Lung (tissue), 12 donors: ENCODE measurements around the gene NPW. TPM values are rescaled to one million over a fixed set of nuclear protein-coding genes. Genes with fewer than 3 reads are reported as not detected.

ENCODE experiments used
- ATAC-seq: fragments of 200-7000 bp; cut with Tn5 transposase; one replicate; pipeline ENCODE4 v1.9.1; 2020; ENCODE audit warnings: moderate number of reproducible peaks; ENCODE audit not compliant: insufficient read depth, low FRiP score
- DNase-seq, 3 donors: peaks; one replicate each; pipeline ENCODE4 v3.0.0-alpha.2; 2013 to 2017
- H3K27ac ChIP-seq, 2 donors: one replicate each; pipeline ENCODE4 v1.5.1; 2013; ENCODE audit warnings: mild to moderate bottlenecking in 2 of 2, moderate library complexity in 2 of 2, control low read depth in 1 of 2, inconsistent platforms in 1 of 2, low read depth in 1 of 2, low read length in 1 of 2
- H3K27me3 ChIP-seq, 3 donors: one replicate each; pipeline ENCODE4 v1.5.1; 2013; ENCODE audit warnings: low read length in 2 of 3; ENCODE audit not compliant: control insufficient read depth in 3 of 3, insufficient read depth in 3 of 3
- H3K36me3 ChIP-seq, 4 donors: one replicate each; pipeline ENCODE4 v1.5.1; 2013; ENCODE audit warnings: low read length in 4 of 4, mild to moderate bottlenecking in 1 of 4, moderate library complexity in 1 of 4; ENCODE audit not compliant: control insufficient read depth in 4 of 4, insufficient read depth in 4 of 4
- H3K4me1 ChIP-seq, 5 donors: one replicate each; pipeline ENCODE4 v1.5.1; 2013; ENCODE audit warnings: low read length in 5 of 5, mild to moderate bottlenecking in 2 of 5, moderate library complexity in 1 of 5; ENCODE audit not compliant: control insufficient read depth in 5 of 5, insufficient read depth in 5 of 5
- H3K4me3 ChIP-seq: one replicate; pipeline ENCODE4 v1.5.1; 2013; ENCODE audit warnings: mild to moderate bottlenecking, control low read depth, moderate library complexity
- H3K9ac ChIP-seq, 2 donors: one replicate each; pipeline ENCODE4 v1.5.1; 2013; ENCODE audit warnings: low read length in 2 of 2, control low read depth in 1 of 2; ENCODE audit not compliant: insufficient read depth in 1 of 2
- H3K9me3 ChIP-seq, 4 donors: one replicate each; pipeline ENCODE4 v1.5.1; 2013; ENCODE audit warnings: low read length in 3 of 4, mild to moderate bottlenecking in 1 of 4, moderate library complexity in 1 of 4; ENCODE audit not compliant: control insufficient read depth in 4 of 4, insufficient read depth in 3 of 4
- WGBS, 2 donors: extraction: QIAGEN DNeasy Blood & Tissue Kit; methylation state at CpG; one replicate each; pipeline ENCODE4 v1.1.7; 2013; 5-methylcytosine and 5-hydroxymethylcytosine counted together
- polyA plus RNA-seq, 2 donors: library from polyadenylated mRNA; stranded (reverse); fragments of 200-250 nt; gene quantifications; one replicate each; pipeline ENCODE4 v1.2.1, GENCODE V29; 2013
- total RNA-seq, 2 donors: library from RNA; depleted of rRNA in 1 of 2; stranded (reverse); fragments of >200 nt in 1 of 2; gene quantifications; one replicate each; pipeline ENCODE4 v1.2.1, GENCODE V29; 2014 to 2021
- TF ChIP-seq, protein P1 (sequence below): IDR thresholded peaks from 2 replicates; pipeline ENCODE4 v1.5.1; 2012; ENCODE audit warnings: mild to moderate bottlenecking; ENCODE audit errors: control extremely low read depth, extremely low read depth
- donor health status: control.
- donor health status: control.
- donor health status: Bipolar disorder and iron deficiency.
- donor health status: healthy.
- donor health status: DM: yes; HTN: yes; CAD: no.

The NPW gene
- total and polyA plus RNA-seq, 4 donors, result 0.12 to 1.3 (median 0.53) TPM

DNA sequence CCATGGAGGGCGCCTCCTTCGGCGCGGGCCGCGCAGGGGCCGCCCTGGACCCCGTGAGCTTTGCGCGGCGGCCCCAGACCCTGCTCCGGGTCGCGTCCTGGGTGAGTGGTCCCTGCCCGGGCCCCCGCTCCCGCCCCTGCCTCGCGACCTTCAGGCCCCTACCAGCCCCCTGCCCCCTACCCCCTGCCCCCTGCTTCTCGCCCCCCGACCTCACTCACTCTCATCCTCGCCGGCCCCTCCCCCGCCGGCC is 29.6 kb upstream of the NPW start:
- peaks cover 0 to 30% (median 27%) of the 10 kb centered on the region in 3 donors for H3K27me3 ChIP-seq
- no peak overlapping the region for H3K9ac ChIP-seq
- TF ChIP-seq, protein P1, sequence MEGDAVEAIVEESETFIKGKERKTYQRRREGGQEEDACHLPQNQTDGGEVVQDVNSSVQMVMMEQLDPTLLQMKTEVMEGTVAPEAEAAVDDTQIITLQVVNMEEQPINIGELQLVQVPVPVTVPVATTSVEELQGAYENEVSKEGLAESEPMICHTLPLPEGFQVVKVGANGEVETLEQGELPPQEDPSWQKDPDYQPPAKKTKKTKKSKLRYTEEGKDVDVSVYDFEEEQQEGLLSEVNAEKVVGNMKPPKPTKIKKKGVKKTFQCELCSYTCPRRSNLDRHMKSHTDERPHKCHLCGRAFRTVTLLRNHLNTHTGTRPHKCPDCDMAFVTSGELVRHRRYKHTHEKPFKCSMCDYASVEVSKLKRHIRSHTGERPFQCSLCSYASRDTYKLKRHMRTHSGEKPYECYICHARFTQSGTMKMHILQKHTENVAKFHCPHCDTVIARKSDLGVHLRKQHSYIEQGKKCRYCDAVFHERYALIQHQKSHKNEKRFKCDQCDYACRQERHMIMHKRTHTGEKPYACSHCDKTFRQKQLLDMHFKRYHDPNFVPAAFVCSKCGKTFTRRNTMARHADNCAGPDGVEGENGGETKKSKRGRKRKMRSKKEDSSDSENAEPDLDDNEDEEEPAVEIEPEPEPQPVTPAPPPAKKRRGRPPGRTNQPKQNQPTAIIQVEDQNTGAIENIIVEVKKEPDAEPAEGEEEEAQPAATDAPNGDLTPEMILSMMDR, result no peak
- H3K36me3 ChIP-seq, result peaks cover 0 to 15% (median 11%) of the 10 kb centered on the region in 4 donors
- H3K4me3 ChIP-seq, result no peak overlapping the region
- no peaks in the 10 kb centered on the region for H3K9me3 ChIP-seq
- DNase-seq, result no peak
- no peak overlapping the region for H3K27ac ChIP-seq
- peaks cover 3 to 14% (median 7%) of the 10 kb centered on the region in 5 donors for H3K4me1 ChIP-seq
- ATAC-seq, result no peak
- WGBS, 2 donors, result 1% methylated on average over 25 of the region's 25 CpGs; no CpG with 5 or more reads in 1 of the 2 donors

DNA sequence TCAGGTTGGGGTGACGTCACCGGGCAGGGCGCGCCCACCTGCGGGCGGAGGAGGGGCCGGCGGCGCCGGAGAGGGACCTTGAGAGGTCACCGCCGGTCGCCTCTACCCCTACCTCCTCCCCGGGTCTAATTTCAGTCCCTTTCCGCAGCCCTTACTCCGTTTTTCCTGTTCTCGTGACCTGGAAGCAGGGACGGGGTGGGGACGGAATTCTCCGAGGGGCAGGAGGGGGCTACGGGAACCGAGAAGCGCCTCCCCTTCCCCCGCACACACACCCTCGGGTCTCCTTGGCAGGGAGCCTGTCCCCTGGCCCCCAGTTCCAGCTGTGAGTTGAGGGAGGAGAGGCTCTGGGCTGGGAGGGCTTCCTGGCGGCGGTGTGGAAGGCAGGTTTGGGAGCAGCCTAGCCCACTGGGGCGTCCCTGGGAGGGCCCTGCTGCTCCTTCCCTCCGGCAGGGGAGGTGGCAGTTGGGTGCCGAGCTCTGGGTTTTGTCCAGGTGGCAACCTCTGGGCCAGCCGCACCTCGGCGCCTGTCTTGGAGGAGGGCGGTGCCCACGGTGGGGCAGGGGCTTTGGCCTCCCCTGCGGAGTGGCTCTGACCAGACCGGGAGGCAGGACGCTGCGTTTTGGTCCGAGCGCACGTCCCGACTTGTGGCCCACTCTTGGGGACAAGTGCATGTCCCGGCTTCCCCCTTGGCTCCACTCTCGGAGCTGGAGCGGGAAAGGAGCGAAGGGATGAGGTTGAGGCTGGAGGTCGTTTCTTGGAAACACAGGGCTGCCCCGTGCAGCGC is 29.0 kb upstream of the NPW start:
- no peak overlapping the region for H3K27ac ChIP-seq
- ATAC-seq (no peak), DNase-seq (no peak)
- H3K27me3 ChIP-seq, result peaks cover 0 to 30% (median 27%) of the 10 kb centered on the region in 3 donors
- TF ChIP-seq, protein P1, result no peak
- H3K9me3 ChIP-seq, result no peaks in the 10 kb centered on the region
- peaks cover 0 to 15% (median 12%) of the 10 kb centered on the region in 4 donors for H3K36me3 ChIP-seq
- WGBS, 2 donors, result 3% methylated on average over 38 to 50 of the region's 50 CpGs
- H3K4me1 ChIP-seq, result peaks cover 0 to 9% (median 6%) of the 10 kb centered on the region in 5 donors
- no peak overlapping the region for H3K9ac ChIP-seq
- H3K4me3 ChIP-seq, result no peak overlapping the region

DNA sequence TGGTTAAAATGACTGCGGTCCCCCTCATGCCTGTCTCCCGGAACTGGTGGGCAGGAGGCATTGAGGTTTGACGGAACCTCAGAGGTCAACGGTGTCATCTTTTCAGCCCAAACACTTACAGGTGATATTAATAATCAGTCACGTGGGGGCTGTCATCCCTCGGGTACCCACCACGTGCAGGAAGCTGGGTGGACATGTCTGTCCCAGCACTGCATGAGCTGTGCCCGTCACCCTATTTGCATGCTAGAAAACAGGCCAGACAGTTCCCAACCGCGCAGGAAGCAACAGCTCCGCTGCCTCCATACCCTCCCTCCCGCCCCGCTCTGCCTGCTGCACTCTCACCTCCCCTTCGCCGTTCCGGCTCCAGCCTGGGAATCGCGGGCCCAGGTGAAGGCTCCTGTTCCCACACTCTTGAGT is 28.4 kb upstream of the NPW start:
- no peak overlapping the region for H3K9ac ChIP-seq
- H3K27me3 ChIP-seq, result peaks cover 0 to 30% (median 27%) of the 10 kb centered on the region in 3 donors
- DNase-seq, result no peak
- TF ChIP-seq, protein P1, result no peak
- no peak for ATAC-seq
- H3K4me3 ChIP-seq, result no peak overlapping the region
- H3K36me3 ChIP-seq, result peaks cover 0 to 10% (median 7%) of the 10 kb centered on the region in 4 donors
- H3K4me1 ChIP-seq, result peaks cover 0 to 7% (median 6%) of the 10 kb centered on the region in 5 donors
- H3K9me3 ChIP-seq, result no peaks in the 10 kb centered on the region
- H3K27ac ChIP-seq, result no peak overlapping the region
- 2 to 5% methylated on average over 18 of the region's 18 CpGs for WGBS, 2 donors
